ENCODE results near the gene MEIS2. TPM values are rescaled to one million over a fixed set of nuclear protein-coding genes. Genes with fewer than 3 reads are reported as not detected.

Gene MEIS2
- total and polyA plus RNA-seq, 2 of the 13 experiments (the other 11 are each of a cell fraction or from before 2014, with no cell fraction given): 10.7 to 12.4 TPM

DNA sequence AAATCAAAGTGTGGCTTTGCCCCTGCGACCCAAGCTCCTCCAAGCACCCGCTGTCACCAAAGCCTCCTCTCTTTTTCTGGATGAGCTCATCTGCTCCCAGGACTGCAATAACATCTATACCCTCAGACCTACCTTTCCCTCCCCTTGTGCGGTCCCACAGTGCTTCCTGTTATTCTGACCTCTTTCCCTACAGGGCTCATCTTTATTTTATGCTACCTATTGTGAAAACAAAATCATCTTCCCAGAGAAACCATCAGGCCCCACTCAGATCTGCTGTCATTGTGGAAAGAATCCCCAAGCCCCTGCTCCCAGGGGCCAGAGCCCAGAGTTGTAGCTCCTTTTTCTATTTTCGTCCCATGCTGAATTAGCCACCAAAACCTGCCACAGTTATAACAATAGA lies 162.2 kb downstream of the MEIS2 start (continued):
- TF ChIP-seq, protein P1, sequence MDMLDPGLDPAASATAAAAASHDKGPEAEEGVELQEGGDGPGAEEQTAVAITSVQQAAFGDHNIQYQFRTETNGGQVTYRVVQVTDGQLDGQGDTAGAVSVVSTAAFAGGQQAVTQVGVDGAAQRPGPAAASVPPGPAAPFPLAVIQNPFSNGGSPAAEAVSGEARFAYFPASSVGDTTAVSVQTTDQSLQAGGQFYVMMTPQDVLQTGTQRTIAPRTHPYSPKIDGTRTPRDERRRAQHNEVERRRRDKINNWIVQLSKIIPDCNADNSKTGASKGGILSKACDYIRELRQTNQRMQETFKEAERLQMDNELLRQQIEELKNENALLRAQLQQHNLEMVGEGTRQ (IDR thresholded peaks at IDR 0.05; ENCODE audit: low read depth, low read length): no peak
- TF ChIP-seq, protein P1 (CRISPR knock-in tag; IDR thresholded peaks at IDR 0.05; ENCODE audit: borderline replicate concordance): no peak
- TF ChIP-seq NFE2L1 (CRISPR knock-in tag; IDR thresholded peaks at IDR 0.05; ENCODE audit: borderline replicate concordance) (no peak), SP5 (CRISPR knock-in tag; IDR thresholded peaks at IDR 0.05; ENCODE audit: borderline replicate concordance, low read depth) (no peak), WIZ (CRISPR knock-in tag; IDR thresholded peaks at IDR 0.05) (no peak)

DNA sequence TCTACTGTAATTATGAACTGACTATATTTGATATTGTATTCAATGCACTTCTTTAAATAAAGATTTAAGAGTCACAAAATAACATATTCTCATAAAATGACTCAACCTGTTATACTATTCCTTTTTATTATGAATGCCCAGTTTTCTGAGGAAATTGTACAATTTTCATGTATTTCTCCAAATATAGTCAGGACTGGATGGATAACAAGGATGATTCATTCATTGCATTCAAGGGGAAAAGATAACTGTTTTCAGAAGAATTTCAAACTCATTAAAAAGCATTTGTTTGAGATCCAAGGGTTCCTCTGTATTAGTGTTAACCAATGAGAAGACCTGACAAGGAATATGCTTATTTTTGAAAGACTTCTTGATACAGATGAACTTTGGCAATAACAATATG lies 163.7 kb downstream of the MEIS2 start:
- TF ChIP-seq SAFB2 (CRISPR knock-in tag; IDR thresholded peaks at IDR 0.05; ENCODE audit: borderline replicate concordance, low read depth): no peak
- TF ChIP-seq ATF1 (CRISPR knock-in tag; IDR thresholded peaks at IDR 0.05): no peak
- TF ChIP-seq CCDC6 (CRISPR knock-in tag; IDR thresholded peaks at IDR 0.05): no peak
- no peak for TF ChIP-seq GTF3A (CRISPR knock-in tag; conservative IDR thresholded peaks at IDR 0.05)
- no peak for TF ChIP-seq CENPX (CRISPR knock-in tag; IDR thresholded peaks at IDR 0.05)
- TF ChIP-seq ZNF333 (CRISPR knock-in tag; IDR thresholded peaks at IDR 0.05; ENCODE audit: borderline replicate concordance): no peak
- TF ChIP-seq, protein P2, sequence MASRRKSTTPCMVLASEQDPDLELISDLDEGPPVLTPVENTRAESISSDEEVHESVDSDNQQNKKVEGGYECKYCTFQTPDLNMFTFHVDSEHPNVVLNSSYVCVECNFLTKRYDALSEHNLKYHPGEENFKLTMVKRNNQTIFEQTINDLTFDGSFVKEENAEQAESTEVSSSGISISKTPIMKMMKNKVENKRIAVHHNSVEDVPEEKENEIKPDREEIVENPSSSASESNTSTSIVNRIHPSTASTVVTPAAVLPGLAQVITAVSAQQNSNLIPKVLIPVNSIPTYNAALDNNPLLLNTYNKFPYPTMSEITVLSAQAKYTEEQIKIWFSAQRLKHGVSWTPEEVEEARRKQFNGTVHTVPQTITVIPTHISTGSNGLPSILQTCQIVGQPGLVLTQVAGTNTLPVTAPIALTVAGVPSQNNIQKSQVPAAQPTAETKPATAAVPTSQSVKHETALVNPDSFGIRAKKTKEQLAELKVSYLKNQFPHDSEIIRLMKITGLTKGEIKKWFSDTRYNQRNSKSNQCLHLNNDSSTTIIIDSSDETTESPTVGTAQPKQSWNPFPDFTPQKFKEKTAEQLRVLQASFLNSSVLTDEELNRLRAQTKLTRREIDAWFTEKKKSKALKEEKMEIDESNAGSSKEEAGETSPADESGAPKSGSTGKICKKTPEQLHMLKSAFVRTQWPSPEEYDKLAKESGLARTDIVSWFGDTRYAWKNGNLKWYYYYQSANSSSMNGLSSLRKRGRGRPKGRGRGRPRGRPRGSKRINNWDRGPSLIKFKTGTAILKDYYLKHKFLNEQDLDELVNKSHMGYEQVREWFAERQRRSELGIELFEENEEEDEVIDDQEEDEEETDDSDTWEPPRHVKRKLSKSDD (CRISPR knock-in tag; IDR thresholded peaks at IDR 0.05; ENCODE audit: low read depth): no peak
- TF ChIP-seq ZNF782 (CRISPR knock-in tag; IDR thresholded peaks at IDR 0.05; ENCODE audit: borderline replicate concordance): no peak
- no peak for TF ChIP-seq CHCHD3 (CRISPR knock-in tag; IDR thresholded peaks at IDR 0.05)
- TF ChIP-seq RXRA (CRISPR knock-in tag; IDR thresholded peaks at IDR 0.05): no peak
- TF ChIP-seq FIP1L1 (IDR thresholded peaks at IDR 0.05; ENCODE audit: borderline replicate concordance, insufficient read depth, low read depth, low read length): no peak
- TF ChIP-seq FOSL2 (CRISPR knock-in tag; IDR thresholded peaks at IDR 0.05): no peak
- TF ChIP-seq PHF21A (CRISPR knock-in tag; IDR thresholded peaks at IDR 0.05): no peak
- no peak for TF ChIP-seq ZSCAN22 (CRISPR knock-in tag; IDR thresholded peaks at IDR 0.05)
- no peak for TF ChIP-seq ZNF567 (CRISPR knock-in tag; IDR thresholded peaks at IDR 0.05; ENCODE audit: borderline replicate concordance)
- no peak for TF ChIP-seq SP2 (CRISPR knock-in tag; IDR thresholded peaks at IDR 0.05)
- Histone ChIP-seq H2AFZ (ENCODE audit: low read length) (no peak overlapping the region), H3K36me3 (replicated peaks in 1 of 2; ENCODE audit: control insufficient read depth in 1 of 2, insufficient read depth in 2 of 2, low read length in 2 of 2) (no peaks in the 10 kb centered on the region), H3K27me3 (ENCODE audit: control insufficient read depth in 1 of 2, insufficient read depth in 2 of 2, low read length in 2 of 2) (no peaks in the 10 kb centered on the region), H3K4me3 (replicated peaks in 1 of 3; ENCODE audit: insufficient read depth in 1 of 3, low read depth in 2 of 3, low read length in 3 of 3) (no peak overlapping the region), H4K20me1 (ENCODE audit: insufficient read depth, low read length) (no peaks in the 10 kb centered on the region), H3K9ac (ENCODE audit: insufficient read depth, low read depth, low read length) (no peak overlapping the region), H3K4me2 (ENCODE audit: low read depth, low read length) (no peak overlapping the region), H3K79me2 (ENCODE audit: insufficient read depth, low read length) (no peaks in the 10 kb centered on the region), H3K9me3 (ENCODE audit: low read length) (no peaks in the 10 kb centered on the region), H3K4me1 (ENCODE audit: insufficient read depth, low read length) (peaks cover 31% of the 10 kb centered on the region), H3K27ac (ENCODE audit: extremely low read length, insufficient read depth, low read length) (no peak overlapping the region)
- ATAC-seq (no peak), FAIRE-seq (no peak), DNase-seq (ENCODE audit: low spot score) (no peak)
- intact Hi-C loops (cut with micrococcal nuclease; ENCODE audit: unreplicated experiment) (loop anchor here (10.0 kb wide), 1 partner anchor 108 kb away; no protein-coding TSS in a partner anchor), in situ Hi-C loops (cut with HindIII; ENCODE audit: extremely low pct_ligation_motif_present, low pct_unique_long_range_greater_than_20kb) (no loop called here)
- ChIA-PET CTCF (ENCODE audit: low intra/inter-chr PET ratio, low total read pairs) (no interaction called here), POLR2A (no interaction called here)
- BruUV-seq (replicated peaks): no TSS peak

Measured in HepG2 (cell line).